Measurements from ENCODE around the gene BIK.

Gene BIK, protein sequence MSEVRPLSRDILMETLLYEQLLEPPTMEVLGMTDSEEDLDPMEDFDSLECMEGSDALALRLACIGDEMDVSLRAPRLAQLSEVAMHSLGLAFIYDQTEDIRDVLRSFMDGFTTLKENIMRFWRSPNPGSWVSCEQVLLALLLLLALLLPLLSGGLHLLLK

DNA sequence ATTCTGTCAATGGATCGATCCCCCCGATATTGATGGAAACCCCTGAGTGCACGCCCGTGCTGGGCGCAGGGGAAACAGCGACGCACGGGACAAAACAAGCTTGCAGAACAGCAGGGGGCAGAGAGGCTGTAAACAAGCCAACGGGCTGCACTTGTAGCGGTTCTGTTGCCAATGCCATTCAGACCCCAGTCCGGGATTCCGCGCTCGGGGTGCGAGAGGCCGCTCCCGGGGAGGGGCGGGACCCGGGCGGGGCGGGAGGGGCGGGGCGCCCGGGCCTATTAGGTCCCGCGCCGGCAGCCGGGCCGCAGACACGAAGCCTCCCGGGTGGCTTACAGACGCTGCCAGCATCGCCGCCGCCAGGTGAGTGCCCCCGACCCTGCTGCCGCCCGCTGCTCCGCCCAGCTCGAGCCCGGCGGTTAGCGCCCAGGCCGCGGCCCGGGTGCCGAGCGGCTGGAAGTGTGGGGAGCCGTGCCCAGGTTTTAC, at the start of gene BIK:
BIK (plus strand) TSS at position 307 of the 483 bp plus-strand sequence. CDS start 13,273 bp downstream, outside the sequence.
- in situ Hi-C loops (cut with MboI; ENCODE audit: low sequenced_read_pairs) = no loop called here

DNA sequence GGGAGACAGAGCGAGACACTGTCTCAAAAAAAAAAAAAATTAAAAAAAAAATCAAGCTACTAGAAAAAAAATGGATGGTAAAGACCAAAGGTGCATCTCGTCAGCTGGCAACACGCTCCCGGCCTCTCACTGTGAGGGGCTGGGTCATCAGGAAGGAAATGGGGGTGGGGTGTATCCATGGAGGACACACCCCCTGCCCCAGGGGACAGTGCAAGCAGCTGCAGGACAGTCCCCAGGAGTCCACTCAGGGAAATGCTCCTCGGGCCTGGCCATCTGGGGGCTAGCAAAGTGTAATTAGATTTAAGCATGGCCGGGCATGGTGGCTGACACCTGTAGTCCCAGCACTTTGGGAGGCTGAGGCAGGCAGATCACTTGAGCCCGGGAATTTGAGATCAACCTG, 44.4 kb upstream of the BIK start:
- in situ Hi-C loops (cut with MboI; ENCODE audit: low sequenced_read_pairs) = no loop called here

DNA sequence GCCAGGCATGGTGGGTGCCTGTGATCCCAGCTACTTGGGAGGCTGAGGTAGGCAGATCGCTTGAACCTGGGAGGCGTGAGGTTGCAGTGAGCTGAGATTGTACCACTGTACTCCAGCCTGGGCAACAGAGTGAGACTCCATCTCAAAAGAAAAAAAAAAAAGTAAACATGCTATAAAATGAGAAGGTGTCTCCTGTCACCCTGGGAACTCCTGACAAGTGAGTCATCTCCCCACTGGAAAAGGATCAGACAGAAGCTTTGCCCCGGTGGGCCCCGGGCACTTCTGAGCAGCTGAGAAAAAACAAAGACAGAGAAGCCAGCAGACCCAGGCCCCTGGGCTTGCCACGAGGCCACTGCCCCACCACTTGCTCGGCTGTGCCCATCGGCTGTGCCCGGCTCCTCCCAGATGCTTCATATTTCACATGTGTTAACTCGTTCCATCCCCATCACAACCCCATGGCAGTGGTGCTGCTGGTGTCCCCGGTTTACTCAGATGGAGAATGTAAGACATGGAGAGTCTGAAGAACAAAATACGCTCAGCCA, 43.6 kb upstream of the BIK start:
- in situ Hi-C loops (cut with MboI; ENCODE audit: low sequenced_read_pairs) = no loop called here

DNA sequence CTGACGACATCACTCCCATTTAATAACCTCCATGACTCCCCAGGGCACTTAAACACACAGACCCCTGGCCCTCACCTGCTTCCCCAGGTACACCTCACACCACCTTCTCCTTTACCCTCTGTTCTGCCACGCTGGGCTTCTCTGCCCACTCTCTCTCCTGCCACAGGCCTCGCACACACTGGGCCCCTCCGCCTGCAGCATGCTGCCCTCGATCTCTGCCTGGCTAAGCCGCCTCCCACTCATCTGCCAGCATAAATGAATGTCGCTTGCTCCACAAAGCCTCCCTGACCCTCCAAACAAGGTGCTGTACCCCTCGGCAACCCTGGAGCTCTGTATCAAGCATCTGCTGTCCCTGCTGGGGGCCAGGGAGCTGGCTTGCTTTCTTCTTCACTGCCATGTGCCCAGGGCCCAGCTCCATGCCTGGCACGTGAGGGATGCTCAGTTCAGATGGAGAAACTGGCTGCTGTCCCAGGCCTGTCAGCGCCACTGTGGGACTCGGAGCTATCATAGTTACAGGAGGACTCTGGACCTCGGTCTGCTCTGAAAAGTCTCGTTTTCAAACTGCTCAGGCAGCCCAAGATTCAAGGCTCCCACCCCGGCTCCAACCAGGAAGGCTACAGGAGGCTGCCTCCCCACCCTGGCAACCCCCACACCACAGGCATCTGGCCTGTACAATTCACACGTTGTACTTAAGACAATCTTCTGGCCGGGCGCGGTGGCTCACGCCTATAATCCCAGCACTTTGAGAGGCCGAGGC, 33.3 kb upstream of the BIK start:
- in situ Hi-C loops (cut with MboI; ENCODE audit: low sequenced_read_pairs) = no loop called here

DNA sequence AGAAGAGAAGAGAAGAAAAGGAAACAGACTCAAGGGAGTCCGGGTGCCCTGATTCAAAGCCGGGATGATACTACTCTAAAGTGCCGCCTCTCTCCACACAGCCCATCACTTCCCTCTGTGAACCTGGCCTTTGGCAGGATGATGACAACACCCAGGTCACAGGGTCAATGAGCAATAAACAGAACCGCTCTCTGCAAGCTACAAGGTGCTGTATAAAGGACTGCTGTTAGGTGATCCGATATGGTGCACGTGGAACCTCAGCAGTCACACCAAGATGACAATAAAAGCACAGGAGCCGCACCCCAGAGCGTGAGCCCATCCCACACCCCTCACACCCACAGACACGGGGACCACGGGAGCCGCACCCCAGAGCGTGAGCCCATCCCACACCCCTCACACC, 32.0 kb upstream of the BIK start:
- in situ Hi-C loops (cut with MboI; ENCODE audit: low sequenced_read_pairs) = no loop called here

DNA sequence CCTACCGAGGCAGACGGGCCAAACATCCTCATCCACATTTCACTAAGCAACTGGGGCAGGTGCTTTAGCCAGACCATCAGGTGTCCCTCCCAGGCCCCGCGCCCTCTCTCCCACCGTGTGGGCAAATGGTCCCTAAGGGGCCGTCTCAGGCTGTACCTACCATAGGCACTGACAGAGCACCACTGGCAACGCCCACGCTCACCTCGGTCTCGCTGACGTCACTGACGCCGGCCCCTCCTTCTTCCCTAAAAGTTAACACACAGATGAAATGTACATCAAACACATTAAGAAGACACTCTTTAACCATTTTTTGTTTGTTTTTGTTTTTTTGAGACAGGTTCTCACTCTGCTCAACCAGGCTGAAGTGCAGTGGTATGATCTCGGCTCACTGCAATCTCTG, 30.8 kb upstream of the BIK start:
- in situ Hi-C loops (cut with MboI; ENCODE audit: low sequenced_read_pairs) = no loop called here

DNA sequence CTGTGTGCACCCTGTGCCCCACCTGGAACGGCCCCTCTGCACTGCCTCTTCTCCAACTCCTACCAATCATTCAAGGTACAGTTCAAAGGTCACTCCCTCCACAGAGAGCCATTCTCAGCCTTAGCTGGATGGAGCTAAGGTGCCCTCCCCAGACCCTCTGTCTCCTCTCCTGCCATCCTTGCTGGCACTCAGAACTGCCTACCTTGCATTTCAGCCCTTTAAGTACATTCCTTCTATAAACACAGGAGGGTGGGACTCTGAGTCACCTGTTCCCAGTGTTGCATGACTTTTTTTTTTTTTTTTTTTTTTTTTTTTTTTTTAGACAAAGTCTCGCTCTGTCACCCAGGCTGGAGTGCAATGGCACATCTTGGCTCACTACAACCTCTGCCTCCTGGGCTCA, 29.9 kb upstream of the BIK start:
- in situ Hi-C loops (cut with MboI; ENCODE audit: low sequenced_read_pairs) = no loop called here

DNA sequence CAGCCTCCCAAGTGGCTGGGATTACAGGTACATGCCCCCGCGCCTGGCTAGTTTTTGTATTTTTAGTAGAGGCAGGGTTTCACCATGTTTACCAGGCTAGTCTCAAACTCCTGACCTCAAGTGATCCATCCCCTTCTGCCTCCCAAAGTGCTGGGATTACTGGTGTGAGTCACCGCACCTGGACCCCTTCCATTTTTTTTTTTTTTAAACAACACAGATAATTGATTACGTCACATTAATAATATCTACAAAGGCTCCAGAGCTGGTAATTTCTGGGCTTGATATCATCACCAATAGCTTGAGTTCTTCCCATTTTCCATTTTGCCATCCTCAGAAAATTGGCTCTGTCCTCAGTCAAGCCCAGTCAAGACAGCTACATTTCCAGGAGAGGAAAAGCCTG, 28.6 kb upstream of the BIK start:
- in situ Hi-C loops (cut with MboI; ENCODE audit: low sequenced_read_pairs) = no loop called here

DNA sequence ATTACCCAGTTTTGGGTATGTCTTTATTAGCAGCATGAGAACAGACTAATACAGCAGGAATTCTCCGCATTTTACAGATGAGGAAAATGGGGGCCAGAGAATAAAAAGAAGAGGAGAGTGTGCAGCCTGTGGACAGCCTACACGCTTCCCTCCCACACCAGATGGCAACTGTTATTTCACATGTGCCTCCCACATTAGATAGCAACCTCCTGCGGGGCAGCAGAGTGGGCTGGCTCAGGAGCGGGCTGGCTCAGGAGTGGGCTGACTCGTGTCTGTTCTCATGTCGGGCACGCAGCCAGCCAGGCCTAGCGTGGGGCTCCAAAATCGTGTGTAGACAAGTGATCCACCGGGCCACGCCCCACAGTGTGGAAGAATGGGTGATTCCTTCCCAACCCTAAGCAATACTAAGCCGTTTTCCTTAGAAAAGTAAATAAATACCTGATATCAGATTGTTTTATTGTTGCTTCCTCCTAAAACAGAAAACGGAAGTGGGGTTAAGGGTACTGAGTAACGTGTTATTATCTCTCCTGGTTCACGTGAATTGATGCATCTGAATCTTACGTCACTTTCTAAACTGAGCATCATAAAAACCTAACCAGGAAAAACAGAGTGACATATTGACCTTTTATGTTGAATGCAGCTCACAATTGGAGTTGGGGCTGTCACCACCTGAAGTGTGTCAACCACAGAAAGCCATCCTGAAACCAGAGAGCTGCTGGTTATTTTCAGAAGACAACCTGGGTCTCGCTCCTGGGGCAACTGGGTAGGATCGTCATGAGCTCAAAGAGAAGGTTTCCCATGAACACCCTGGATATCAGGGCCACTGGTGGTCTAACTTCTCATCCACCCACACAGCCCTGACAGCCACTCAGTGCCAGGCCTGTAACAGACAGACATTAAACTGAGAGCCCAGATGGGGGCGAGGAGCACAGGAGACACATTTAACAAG, 24.6 kb upstream of the BIK start:
- in situ Hi-C loops (cut with MboI; ENCODE audit: low sequenced_read_pairs) = no loop called here

DNA sequence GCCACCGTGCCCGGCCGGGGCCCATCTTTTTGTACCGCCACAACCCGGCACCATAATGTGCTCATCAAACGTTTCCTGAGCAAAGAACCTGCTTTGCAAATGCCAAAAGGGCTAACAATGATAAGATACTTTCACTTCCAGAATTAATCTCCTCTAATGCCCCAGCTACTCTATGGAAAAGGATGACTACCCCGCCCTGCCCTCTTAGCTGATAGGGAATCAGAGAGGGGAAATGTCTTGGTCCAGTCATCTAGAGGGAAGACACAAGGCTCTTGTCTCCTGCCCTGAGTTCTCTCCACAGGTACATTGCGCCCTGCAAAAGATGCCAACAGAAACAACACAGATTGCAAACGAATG, 21.9 kb upstream of the BIK start:
- in situ Hi-C loops (cut with MboI; ENCODE audit: low sequenced_read_pairs) = no loop called here

DNA sequence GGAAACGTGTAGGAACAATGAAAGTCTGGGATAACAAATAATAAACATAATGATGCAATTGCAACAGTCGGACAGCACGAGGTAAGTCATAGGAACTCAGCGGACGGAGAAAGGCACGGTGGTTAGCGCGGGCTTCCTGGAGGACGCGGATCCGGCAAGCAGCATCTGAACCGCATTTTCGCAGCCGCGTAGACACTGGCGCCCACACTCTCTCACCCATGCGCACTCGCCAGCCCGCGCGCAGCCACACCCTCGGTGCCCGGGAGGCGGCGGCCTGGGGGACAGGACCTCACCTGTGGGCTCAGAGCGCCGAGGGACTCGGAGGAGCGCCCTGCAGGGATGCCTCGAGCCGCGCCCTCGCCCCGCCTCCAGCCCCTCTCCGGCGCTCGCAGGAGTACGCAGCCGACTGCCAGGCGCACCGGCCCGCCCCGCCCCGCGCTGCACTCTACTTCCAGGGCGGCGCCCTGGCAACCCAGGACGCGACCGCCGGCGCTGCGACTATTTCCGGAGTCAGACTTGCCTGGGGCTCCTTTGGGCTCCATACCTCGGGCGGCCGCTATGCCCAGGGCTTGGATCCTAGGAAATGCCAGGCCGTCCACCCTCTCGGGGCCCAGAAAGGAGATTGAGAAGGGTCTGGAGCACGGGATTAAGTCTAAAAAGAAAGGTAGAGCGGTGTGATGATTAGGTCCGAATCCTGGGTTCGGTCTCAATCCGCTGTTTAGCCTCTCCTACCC, 21.4 kb upstream of the BIK start, which contains the start of gene TTLL1:
TTLL1 (minus strand) TSS at position 408 of the 734 bp plus-strand sequence. CDS start 13,805 bp downstream, outside the sequence.
- in situ Hi-C loops (cut with MboI; ENCODE audit: low sequenced_read_pairs) = no loop called here

DNA sequence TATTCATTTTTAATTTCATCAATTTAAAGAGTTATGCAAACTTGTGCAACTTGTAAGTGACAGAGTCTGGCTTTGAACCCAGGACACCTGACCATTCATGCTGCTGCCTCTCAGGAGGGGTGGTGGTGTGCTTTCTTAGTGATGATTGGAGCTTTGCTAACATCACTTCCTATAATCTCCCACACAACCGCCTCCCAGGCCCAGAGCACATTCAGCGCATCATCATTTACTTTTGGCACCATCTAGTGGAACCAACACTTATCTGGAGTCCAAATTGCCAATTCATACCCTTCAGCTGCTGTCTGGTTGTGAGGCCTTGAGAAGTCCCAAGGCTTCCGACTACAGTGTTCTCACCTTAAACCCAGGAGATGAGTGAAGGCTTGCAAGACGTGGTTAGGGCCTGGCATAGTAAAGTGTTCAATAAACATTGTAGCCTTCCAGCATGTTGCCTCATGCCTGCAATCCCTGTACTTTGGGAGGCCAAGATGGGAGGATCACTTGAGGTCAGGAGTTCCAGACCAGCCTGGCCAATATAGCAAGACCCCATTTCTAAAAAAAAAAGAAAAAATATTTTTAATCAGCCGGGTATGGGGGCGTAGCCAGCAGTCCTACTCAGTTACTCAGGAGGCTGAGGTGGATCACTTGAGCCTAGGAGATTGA, 20.3 kb upstream of the BIK start:
- in situ Hi-C loops (cut with MboI; ENCODE audit: low sequenced_read_pairs) = no loop called here

DNA sequence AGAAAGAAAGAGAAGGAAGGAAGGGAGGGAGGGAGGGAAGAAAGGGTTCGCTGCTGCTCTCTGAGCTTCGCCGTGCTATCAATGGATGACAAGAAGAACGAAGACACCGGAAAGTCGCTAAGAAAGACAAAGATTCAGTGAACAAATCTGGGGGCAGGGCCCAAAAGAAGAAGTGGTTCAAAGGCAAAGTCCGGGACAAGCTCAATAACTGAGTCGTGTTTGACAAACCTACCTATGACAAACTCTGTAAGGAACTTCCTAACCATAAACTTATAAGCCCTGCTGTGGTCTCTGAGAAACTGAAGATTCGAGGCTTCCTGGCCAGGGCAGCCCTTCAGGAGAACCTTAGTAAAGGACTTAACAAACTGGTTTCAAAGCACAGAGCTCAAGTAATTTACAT, 18.5 kb upstream of the BIK start:
- in situ Hi-C loops (cut with MboI; ENCODE audit: low sequenced_read_pairs) = no loop called here

DNA sequence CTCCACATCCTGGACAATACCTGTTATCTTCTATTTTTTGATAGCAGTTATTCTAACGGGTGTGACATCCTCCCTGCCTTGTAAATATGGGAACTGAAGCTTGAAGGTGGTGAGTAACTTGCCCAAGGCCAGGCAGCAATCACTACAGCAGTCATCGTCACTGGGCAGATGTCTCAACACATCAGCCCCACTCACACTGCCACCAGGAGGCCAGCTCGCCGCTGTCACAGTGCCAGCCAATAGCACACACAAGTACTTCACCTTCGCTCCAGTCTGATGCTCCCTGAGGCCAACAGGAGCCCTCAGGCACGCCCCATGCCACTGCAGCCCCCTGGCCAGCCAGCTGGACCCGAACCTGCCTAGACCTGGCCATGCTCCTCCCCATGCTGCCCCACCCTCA, 16.5 kb upstream of the BIK start:
- in situ Hi-C loops (cut with MboI; ENCODE audit: low sequenced_read_pairs) = no loop called here

DNA sequence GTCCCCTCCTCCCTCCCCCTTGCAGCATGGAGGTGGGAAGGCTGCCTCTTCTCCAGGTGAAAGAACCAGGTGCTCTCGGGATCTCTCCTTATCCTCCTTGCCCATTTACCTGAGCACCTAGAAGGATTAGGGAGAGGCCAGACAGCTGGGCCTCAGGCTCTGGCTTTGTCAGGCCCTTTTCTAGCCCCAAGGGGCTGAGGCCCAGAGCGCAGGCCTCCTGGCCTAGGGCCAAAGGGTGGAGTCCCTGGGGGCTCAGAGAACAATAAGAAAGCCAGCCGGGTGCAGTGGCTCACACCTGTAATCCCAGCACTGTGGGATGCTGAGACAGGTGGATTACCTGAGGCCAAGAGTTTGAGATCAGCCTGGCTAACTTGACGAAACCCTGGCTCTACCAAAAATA, 16.0 kb upstream of the BIK start:
- in situ Hi-C loops (cut with MboI; ENCODE audit: low sequenced_read_pairs) = no loop called here

DNA sequence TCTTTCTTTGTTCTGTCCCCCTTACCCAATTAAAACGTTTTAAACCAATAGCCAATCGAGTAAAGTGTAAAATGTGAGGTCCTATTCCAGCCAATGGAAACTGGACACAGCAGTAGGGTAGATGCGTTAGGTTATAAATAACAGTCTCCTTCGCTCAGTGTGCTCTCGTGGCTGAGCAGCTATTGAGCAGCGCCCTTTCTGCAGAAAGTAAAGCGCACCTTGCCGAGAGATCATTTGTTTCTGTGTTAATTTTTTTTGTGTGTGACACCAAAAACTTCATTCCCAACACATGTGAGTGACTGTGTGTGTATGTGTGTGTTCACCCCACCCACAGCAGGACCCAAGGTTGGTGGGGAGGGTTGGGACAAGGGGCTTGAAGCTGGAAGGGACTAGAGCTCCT, 14.1 kb upstream of the BIK start:
- in situ Hi-C loops (cut with MboI; ENCODE audit: low sequenced_read_pairs) = no loop called here

DNA sequence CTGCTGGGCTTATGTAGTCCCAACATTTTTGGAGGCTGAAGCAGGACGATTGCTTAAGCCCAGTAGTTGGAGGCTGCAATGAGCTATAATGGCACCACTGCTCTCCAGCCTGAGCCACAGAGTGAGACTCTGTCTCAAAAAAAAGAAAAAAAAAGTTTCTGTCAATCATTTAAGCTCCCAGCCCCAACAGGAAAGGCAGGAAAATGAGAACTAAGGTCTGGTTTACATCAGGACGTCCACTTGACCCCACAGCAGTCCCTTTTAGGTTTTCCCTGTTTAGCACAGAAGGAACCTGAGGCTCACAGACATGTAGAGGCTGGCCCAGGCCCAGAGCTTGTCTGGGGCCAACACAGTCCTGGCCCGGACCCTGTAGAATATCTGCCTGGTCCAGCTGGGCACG, 12.2 kb upstream of the BIK start:
- in situ Hi-C loops (cut with MboI; ENCODE audit: low sequenced_read_pairs) = no loop called here

DNA sequence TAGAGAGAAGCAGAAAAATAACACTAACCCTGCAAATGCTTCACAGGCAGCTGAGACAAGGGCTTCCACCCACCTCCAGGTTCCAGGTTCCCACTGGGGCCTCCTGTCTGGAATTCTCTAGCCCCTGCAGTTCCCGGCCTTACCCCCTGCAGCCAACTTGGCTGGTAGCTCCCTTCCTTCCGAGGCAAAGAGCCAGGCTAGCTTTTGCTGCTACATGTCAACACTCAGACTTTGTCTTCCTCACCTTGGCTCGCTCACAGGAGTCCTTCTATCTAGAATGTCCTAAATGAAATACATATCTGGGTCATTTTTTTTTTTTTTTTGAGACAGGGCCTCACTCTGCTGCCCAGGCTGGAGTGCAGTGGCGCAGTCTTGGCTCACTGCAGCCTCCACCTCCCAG, 11.5 kb upstream of the BIK start:
- in situ Hi-C loops (cut with MboI; ENCODE audit: low sequenced_read_pairs) = no loop called here

DNA sequence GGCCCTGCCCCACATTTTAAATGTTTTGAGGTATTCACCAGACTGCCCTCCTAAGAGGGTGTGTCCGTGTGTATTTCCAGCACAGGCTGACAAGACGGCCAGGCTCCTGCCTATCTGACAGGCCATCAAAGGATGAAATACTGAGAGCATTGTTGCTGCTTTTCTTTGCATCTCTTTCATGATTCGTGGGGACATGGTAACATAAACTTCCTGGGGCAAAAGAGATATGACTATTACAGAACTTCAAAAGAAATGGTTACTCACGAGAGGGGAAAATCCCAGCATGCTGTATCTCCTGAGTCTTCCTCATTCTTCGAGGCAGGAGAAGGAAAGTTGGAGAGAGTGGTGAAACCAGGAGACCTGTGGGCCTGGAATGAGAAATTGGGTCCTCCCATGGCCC, 10.3 kb upstream of the BIK start:
- in situ Hi-C loops (cut with MboI; ENCODE audit: low sequenced_read_pairs) = no loop called here

DNA sequence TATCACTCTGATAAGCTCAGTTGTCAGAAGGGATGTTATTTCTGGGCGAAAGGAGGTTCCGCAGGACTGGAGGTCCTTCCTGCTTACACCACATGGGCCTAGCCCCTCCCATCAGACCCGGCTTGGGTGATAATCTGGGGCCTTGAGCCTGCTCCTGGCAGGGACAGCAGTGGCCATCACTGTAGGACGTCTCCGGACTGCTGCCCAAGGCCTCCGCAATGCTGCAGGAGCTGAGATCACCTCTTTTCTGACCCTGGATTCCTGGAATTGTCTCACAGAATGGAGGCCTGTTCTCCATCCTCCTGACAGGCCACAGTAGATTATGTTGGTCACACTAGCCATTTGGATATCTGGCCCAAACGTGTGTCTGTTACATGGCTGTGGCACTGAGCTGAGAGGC, 9.2 kb upstream of the BIK start:
- in situ Hi-C loops (cut with MboI; ENCODE audit: low sequenced_read_pairs) = no loop called here
